ENCODE results near the gene UBE2O.

The UBE2O gene

DNA sequence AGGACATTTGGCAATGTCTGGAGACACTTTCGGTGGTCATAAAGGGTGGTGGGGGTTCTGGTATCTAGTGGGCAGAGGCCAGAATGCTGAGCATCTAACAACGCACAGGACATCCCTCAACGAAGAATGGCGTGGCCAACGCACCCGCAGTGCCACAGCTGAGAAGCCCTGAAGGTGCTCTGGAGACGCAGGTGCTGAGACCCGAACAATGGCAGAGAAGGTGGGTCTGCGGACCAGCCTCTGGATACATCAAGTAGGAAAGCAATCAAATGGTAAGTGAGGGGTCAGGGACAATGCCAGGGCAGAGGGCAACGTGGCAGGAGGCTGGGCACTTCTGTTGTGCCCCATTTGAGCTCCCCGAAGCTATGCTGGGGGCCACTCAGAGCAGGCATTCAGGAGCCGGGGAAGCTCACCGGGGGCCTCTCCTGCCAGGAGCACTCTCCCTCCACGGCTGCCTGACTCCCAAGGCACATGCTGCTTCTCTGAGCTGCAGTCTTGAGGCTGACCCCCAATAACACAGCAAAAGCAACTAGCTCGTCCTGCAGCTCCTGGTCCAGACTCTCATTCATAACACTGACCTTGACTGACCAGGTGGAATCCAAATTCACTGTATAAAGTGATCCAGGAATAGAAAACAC lies 42.5 kb downstream of the UBE2O start:
- DNase-seq, result no peak

- peak; percentile 61 to 67 for DNase-seq
These were observed 44.7 kb downstream of the UBE2O start for GRCh38 chr17:76408037-76408849.

DNA sequence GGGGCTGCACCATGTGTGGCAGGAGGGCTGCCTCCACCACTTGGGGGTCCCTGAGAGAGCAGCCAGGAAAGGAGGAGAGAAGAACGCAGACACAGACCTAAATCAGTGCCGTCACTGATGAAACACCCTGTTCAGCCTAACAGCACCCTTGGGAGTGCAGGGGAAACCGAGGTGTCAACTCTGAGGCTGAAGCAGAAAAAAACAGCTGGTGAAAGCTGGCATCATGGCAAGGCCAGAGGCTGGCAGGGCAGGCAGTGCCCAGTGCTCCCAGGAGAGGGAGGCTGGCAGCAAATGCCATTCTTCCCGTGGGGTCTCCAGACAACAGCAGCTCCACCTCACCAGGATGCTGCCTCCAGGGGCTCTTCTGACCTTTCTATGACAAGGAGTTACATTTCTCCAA lies 45.4 kb downstream of the UBE2O start:
- no peak for DNase-seq

- no peak for DNase-seq
These were observed 46.8 kb downstream of the UBE2O start for GRCh38 chr17:76405967-76406647.

DNA sequence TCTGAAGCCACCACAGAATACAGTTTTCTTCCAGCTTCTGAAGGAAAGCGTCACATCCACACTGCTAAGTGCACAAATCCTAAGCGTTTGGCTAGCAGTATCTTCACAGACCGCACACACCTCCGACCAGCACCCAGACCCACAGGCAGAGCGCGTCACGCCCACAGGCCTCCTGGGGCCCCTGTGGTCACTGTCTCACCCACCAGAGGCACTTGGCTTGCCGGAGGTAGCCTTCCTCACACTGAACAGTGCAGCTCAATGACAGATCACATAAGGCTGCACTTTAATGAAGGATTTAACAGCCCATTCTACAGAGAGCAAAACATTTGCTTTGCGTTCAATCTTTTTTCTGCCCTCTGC lies 47.4 kb downstream of the UBE2O start:
- DNase-seq, result no peak

- no peak for DNase-seq
These were observed 47.9 kb downstream of the UBE2O start for GRCh38 chr17:76404976-76405563.

DNA sequence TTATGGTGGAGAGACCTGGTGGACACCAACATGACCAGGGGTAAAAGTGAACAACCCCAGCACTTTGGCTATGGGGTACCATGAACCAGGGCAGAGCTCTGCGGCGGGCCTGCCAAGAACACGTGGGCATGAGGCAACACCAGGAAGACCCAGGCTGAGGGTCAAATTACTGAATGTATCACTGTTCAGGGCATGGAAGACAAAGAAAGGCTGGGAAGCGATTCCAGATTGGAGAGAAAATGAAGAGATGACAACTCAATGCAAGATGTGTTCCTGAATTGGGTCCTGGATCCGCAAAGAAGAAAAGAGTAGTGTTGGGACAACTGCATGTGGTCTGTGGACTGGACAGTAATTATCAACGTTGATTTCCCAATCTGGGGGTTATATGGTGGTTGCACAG lies 48.7 kb downstream of the UBE2O start:
- no peak for DNase-seq

- no peak for DNase-seq
These were observed 50.2 kb downstream of the UBE2O start for GRCh38 chr17:76402711-76403110.

GRCh38 chr17:76399175-76400172 lies 53.5 kb downstream of the UBE2O start:
- no peak for DNase-seq

DNA sequence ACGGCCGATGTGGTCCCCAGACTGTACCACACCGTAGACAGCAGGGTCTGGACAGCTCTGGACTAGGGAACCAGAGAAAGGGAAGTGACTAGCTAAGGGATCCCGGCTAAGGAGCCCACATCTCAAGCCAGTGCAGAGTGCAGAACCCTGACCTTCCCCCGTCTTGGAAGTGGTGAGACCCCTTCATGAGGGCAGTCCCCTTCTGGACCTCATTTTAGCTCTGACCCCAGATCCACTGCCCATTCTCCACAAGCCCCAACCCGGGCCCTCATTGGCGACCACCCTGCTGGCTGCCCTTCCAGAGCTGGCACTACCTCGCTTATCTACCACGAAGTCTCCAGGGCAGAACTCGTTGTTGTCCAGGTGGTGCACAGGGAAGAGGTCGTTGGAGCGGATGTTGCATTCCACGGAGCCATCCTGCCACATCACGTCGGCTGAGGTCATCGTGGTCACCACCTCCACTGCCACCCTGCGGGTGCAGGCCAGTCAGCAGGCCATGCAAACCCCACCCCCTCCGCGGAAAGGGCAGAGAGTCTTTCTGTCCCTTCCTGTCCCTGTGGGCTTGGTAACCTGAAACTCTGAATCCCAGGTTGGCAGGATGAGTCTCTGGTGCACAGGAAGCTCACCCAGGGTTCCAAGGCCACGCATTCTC lies 54.3 kb downstream of the UBE2O start:
- no peak for DNase-seq

DNA sequence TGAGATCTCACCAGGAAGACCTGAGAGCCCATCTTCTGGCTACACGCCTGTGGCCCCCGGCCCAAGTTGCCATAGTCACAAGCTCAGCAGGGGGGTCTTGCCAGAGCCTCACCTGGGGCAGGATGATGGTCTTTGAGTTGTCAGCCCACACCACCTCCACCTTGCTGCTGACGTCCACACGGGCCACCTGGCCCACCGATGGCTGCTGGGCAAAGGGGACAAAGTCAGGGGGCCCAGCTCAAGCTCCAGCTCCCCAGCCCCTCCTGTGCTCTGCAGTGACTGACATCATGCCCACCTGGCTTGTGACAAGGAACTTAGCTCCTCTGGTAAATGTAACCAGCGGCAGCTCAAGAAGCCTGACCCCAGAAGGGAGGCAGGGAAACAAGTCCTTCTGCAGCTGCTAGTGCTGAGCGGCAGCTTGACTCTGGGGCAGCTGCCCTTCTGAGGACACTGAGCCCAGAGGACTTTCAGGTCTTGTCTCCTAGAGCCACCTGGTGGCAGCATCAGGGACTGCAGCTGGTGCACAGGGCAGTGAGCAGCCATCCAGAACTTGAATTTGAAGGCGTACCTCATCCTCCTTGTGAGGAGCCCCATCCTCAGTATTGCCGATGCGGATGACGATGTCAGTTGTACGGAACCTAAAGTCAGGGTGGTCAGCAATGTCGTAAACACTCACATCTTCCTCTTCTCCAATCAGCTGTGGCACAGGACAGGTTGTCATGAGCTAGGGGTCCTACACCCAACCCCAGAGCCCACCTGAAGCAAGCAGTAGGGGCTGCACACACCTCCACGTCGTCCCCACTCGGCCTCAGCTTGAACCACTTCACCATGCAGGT lies 55.0 kb downstream of the UBE2O start:
- DNase-seq, result peak; percentile 78 to 83

DNA sequence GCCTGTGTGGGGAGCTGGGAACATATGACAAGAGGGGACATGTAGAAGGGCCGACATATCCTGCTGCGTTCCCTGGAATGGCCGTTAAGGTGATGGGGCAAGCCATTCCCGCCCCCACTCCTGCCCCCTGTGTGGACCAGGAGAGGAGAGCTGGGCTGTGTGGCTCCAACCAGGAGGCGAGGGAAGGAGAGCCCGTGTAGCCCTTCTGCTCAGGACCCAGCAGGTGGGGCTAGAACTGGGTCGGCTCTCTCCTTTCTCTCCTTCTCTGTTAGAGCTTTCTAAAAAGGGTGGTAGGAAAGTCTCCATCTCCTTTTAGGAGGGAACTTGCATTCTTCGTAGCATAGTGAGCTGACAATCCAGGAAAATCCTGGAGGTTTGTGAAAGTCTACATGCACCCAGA lies 55.8 kb downstream of the UBE2O start:
- no peak for DNase-seq

DNA sequence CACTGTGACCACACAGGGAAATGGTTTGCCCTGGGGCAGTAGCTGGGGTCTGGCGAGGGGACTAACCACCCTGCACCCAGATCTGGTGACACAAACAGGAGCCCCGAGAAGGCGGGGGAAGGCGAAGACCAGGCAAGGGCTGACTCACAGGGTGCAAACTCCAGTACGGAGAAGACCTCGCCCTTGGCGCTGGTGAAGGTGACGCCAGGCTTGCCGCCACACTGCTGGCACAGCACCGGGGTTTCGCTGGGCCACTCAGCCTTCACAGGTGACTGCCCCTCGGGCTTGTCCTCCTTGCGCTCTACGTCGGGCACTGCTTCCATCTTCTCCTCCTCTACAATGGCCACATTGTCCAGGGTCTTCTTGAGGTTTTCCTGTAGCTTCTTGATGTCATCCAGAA lies 57.0 kb downstream of the UBE2O start:
- DNase-seq, result no peak

DNA sequence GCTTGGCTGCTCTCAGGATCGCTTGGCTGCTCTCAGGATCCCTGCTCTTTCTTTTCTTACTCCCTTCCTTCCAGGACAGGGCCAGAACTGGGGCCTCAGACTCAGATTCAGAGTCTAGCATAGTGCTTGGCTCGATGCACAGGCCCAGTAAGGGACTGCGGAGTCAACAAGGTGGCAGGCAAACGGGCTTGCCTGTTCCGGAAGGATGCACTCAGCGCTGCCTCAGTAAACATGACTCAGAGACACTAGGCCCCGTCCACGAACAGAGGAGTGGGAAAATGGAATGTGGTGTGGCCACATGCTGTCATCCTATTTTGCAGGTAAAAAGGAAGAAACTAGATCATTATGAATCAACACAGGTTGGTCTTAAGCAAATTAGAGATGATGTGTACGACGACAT lies 58.8 kb downstream of the UBE2O start:
- no peak for DNase-seq

GRCh38 chr17:76391200-76391715 lies 61.7 kb downstream of the UBE2O start:
- DNase-seq, result no peak

- DNase-seq, result no peak
These were observed 62.9 kb downstream of the UBE2O start for GRCh38 chr17:76390003-76390421.

GRCh38 chr17:76388966-76389888 lies 63.7 kb downstream of the UBE2O start:
- DNase-seq, result no peak

DNA sequence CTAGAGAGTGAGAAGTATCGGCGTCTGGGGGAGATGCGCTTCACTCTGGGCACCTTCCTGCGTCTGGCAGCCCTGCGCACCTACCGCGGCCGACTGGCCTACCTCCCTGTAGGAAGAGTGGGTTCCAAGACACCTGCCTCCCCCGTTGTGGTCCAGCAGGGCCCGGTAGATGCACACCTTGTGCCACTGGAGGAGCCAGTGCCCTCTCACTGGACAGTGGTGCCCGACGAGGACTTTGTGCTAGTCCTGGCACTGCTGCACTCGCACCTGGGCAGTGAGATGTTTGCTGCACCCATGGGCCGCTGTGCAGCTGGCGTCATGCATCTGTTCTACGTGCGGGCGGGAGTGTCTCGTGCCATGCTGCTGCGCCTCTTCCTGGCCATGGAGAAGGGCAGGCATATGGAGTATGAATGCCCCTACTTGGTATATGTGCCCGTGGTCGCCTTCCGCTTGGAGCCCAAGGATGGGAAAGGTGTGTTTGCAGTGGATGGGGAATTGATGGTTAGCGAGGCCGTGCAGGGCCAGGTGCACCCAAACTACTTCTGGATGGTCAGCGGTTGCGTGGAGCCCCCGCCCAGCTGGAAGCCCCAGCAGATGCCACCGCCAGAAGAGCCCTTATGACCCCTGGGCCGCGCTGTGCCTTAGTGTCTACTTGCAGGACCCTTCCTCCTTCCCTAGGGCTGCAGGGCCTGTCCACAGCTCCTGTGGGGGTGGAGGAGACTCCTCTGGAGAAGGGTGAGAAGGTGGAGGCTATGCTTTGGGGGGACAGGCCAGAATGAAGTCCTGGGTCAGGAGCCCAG lies 65.8 kb downstream of the UBE2O start:
- DNase-seq, result no peak

All from stimulated activated CD4-positive, alpha-beta T cell treated with anti-CD3 and anti-CD28 coated beads, Interleukin-4, amount 100 ng/mL, for 4 hours (primary cell).